Liver (tissue), 9 donors: ENCODE results near the gene C11orf86. TPM values are rescaled to one million over a fixed set of nuclear protein-coding genes. Genes with fewer than 3 reads are reported as not detected.

Source experiments
- DNase-seq: peaks from one replicate; pipeline ENCODE4 v3.0.0-alpha.2; 2017; ENCODE audit warnings: low spot score
- H3K27ac ChIP-seq, 2 donors: one replicate each; pipeline ENCODE4 v1.7.0; 2013; ENCODE audit warnings: inconsistent platforms in 2 of 2, low read length in 2 of 2, control low read depth in 1 of 2, low read depth in 1 of 2, mild to moderate bottlenecking in 1 of 2
- H3K27me3 ChIP-seq, 4 donors: one replicate each; pipeline versions ENCODE4 v1.6.1 to v1.7.0; 2013; ENCODE audit warnings: low read length in 3 of 4, inconsistent platforms in 1 of 4, mild to moderate bottlenecking in 1 of 4, moderate library complexity in 1 of 4; ENCODE audit not compliant: control insufficient read depth in 4 of 4, insufficient read depth in 4 of 4
- H3K36me3 ChIP-seq, 4 donors: one replicate each; pipeline versions ENCODE4 v1.6.1 to v1.7.0; 2013; ENCODE audit warnings: low read length in 3 of 4, mild to moderate bottlenecking in 3 of 4, low read depth in 1 of 4, moderate library complexity in 1 of 4; ENCODE audit not compliant: control insufficient read depth in 4 of 4, insufficient read depth in 3 of 4
- H3K4me1 ChIP-seq, 4 donors: one replicate each; pipeline versions ENCODE4 v1.6.1 to v1.7.0; 2013; ENCODE audit warnings: low read length in 3 of 4, mild to moderate bottlenecking in 3 of 4, moderate library complexity in 1 of 4; ENCODE audit not compliant: control insufficient read depth in 4 of 4, insufficient read depth in 4 of 4
- H3K4me3 ChIP-seq, 3 donors: one replicate each; pipeline versions ENCODE4 v1.6.1 to v1.7.0; 2013; ENCODE audit warnings: low read length in 3 of 3, control low read depth in 1 of 3, low read depth in 1 of 3, mild to moderate bottlenecking in 1 of 3
- H3K9ac ChIP-seq, 2 donors: one replicate each; pipeline ENCODE4 v1.7.0; 2013; ENCODE audit warnings: low read length in 2 of 2, mild to moderate bottlenecking in 2 of 2, moderate library complexity in 2 of 2, control low read depth in 1 of 2, low read depth in 1 of 2
- H3K9me3 ChIP-seq, 4 donors: one replicate each; pipeline versions ENCODE4 v1.6.1 to v1.7.0; 2013; ENCODE audit warnings: low read length in 3 of 4; ENCODE audit not compliant: control insufficient read depth in 4 of 4
- EGR1 ChIP-seq, 2 donors: IDR thresholded peaks; 2 replicates each; pipeline ENCODE4 v1.6.1; 2016 to 2018; ENCODE audit warnings: antibody characterized with exemption in 2 of 2, low read depth in 2 of 2
- FOXA1 ChIP-seq: IDR thresholded peaks from 2 replicates; pipeline ENCODE4 v1.6.1; 2016; ENCODE audit warnings: antibody characterized with exemption
- FOXA2 ChIP-seq: IDR thresholded peaks from 2 replicates; pipeline ENCODE4 v1.6.1; 2016; ENCODE audit warnings: antibody characterized with exemption
- GABPA ChIP-seq, 2 donors: IDR thresholded peaks in 1 of 2; conservative IDR thresholded peaks in 1 of 2; 2 replicates each; pipeline ENCODE4 v1.6.1; 2016; ENCODE audit warnings: antibody characterized with exemption in 2 of 2, mild to moderate bottlenecking in 1 of 2, moderate library complexity in 1 of 2
- HNF4A ChIP-seq, 2 donors: conservative IDR thresholded peaks; 2 replicates each; pipeline ENCODE4 v1.6.1; 2016; ENCODE audit warnings: antibody characterized with exemption in 2 of 2, mild to moderate bottlenecking in 2 of 2
- HNF4G ChIP-seq: IDR thresholded peaks from 2 replicates; pipeline ENCODE4 v1.6.1; 2016; ENCODE audit warnings: antibody characterized with exemption
- JUND ChIP-seq, 2 donors: IDR thresholded peaks; 2 replicates each; pipeline ENCODE4 v1.6.1; 2016; ENCODE audit warnings: antibody characterized with exemption in 2 of 2
- MAX ChIP-seq: IDR thresholded peaks from 2 replicates; pipeline ENCODE4 v1.6.1; 2016; ENCODE audit warnings: antibody characterized with exemption
- NR2F2 ChIP-seq: IDR thresholded peaks from 2 replicates; pipeline ENCODE4 v1.6.1; 2016; ENCODE audit warnings: antibody characterized with exemption
- RAD21 ChIP-seq, 2 donors: IDR thresholded peaks; 2 replicates each; pipeline ENCODE4 v1.6.1; 2016; ENCODE audit warnings: antibody characterized with exemption in 2 of 2, mild to moderate bottlenecking in 2 of 2
- RXRA ChIP-seq, 2 donors: IDR thresholded peaks; 2 replicates each; pipeline ENCODE4 v1.6.1; 2017 to 2018; ENCODE audit warnings: antibody characterized with exemption in 2 of 2, mild to moderate bottlenecking in 1 of 2
- SP1 ChIP-seq: IDR thresholded peaks from 2 replicates; pipeline ENCODE4 v1.6.1; 2018; ENCODE audit warnings: antibody characterized with exemption, mild to moderate bottlenecking
- TAF1 ChIP-seq: conservative IDR thresholded peaks from 2 replicates; pipeline ENCODE4 v1.6.1; 2016; ENCODE audit warnings: antibody characterized with exemption, mild to moderate bottlenecking
- YY1 ChIP-seq: IDR thresholded peaks from 2 replicates; pipeline ENCODE4 v1.6.1; 2016; ENCODE audit warnings: antibody characterized with exemption, mild to moderate bottlenecking
- ZBTB33 ChIP-seq: IDR thresholded peaks from 2 replicates; pipeline ENCODE4 v1.6.1; 2016; ENCODE audit warnings: antibody characterized with exemption
- WGBS: extraction: QIAGEN DNeasy Blood & Tissue Kit; methylation state at CpG from one replicate; pipeline ENCODE4 v1.1.7; 2013; 5-methylcytosine and 5-hydroxymethylcytosine counted together
- polyA plus RNA-seq, 2 donors: library from polyadenylated mRNA; stranded (reverse) in 1 of 2; unstranded in 1 of 2; fragments of 200-250 nt in 1 of 2; fragments of >200 nt in 1 of 2; fragmentation: Nextera tagmentation in 1 of 2; extraction: Ambion mirVana in 1 of 2; gene quantifications; one replicate each; pipeline versions ENCODE4 v1.2.1 to v1.2.3, GENCODE V29; 2013 to 2015
- total RNA-seq, 2 donors: library from RNA; depleted of rRNA; stranded (reverse); fragments of >200 nt; gene quantifications; one replicate each; pipeline ENCODE4 v1.2.3, GENCODE V29; 2014
- TF ChIP-seq, protein P1 (sequence below): fragments of 150-350 bp; IDR thresholded peaks from 2 replicates; pipeline ENCODE4 v1.5.1; 2017; ENCODE audit warnings: improper control_type of control experiment, low read depth, low read length; ENCODE audit not compliant: missing input control
- TF ChIP-seq, protein P2 (sequence below): IDR thresholded peaks from 2 replicates; pipeline ENCODE4 v1.6.1; 2016; ENCODE audit warnings: antibody characterized with exemption
- donor health status: healthy.
- donor health status: healthy.
- donor health status: healthy.
- donor health status: healthy.
- donor health status: healthy.

Gene C11orf86
- total and polyA plus RNA-seq, 4 donors = 0.18 TPM; not detected in 3

DNA sequence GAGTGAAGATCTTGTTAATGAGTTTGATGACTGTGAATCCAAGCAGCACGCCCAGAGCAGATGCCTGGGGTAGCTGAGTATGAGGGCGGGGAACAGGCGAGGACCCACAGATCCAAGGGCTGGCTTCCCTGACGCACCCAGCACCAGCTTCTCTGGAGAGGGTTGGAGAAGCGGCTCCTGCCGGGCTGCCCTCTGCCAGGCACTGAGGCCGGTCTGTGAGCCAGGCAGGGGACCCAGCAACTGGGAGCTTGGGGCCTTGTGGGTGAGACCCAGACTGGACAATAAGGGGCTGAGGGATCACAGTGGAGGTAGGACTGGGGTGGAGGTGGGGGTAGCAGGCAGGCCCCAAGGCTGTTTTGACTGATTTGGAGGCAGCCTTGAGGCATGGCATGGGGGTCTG lies 39.2 kb downstream of the C11orf86 start:
- TF ChIP-seq MAX (no peak), RXRA (IDR thresholded peaks at IDR 0.05) (no peak), FOXA2 (no peak), GABPA (IDR thresholded peaks at IDR 0.05 in 1 of 2, conservative IDR thresholded peaks at IDR 0.05 in 1 of 2) (no peak), NR2F2 (no peak), TAF1 (no peak)
- WGBS = 97% methylated on average over 7 of the region's 7 CpGs
- H3K4me1 ChIP-seq = peaks cover 0 to 4% (median 1%) of the 10 kb centered on the region in 4 donors
- H3K9me3 ChIP-seq = no peaks in the 10 kb centered on the region
- H3K27ac ChIP-seq = no peak overlapping the region
- no peak overlapping the region for H3K9ac ChIP-seq
- no peaks in the 10 kb centered on the region for H3K27me3 ChIP-seq
- no peaks in the 10 kb centered on the region for H3K36me3 ChIP-seq
- no peak for DNase-seq
- no peak overlapping the region for H3K4me3 ChIP-seq

- Histone ChIP-seq H3K27ac (no peak overlapping the region), H3K27me3 (no peaks in the 10 kb centered on the region), H3K4me1 (peaks cover 0 to 2% (median under 1%) of the 10 kb centered on the region in 4 donors), H3K4me3 (no peak overlapping the region), H3K9me3 (no peaks in the 10 kb centered on the region), H3K9ac (no peak overlapping the region), H3K36me3 (no peaks in the 10 kb centered on the region)
- DNase-seq = no peak
- 95% methylated on average over 8 of the region's 8 CpGs for WGBS
- no peak for TF ChIP-seq TAF1
- no peak for TF ChIP-seq YY1
- TF ChIP-seq, protein P1, sequence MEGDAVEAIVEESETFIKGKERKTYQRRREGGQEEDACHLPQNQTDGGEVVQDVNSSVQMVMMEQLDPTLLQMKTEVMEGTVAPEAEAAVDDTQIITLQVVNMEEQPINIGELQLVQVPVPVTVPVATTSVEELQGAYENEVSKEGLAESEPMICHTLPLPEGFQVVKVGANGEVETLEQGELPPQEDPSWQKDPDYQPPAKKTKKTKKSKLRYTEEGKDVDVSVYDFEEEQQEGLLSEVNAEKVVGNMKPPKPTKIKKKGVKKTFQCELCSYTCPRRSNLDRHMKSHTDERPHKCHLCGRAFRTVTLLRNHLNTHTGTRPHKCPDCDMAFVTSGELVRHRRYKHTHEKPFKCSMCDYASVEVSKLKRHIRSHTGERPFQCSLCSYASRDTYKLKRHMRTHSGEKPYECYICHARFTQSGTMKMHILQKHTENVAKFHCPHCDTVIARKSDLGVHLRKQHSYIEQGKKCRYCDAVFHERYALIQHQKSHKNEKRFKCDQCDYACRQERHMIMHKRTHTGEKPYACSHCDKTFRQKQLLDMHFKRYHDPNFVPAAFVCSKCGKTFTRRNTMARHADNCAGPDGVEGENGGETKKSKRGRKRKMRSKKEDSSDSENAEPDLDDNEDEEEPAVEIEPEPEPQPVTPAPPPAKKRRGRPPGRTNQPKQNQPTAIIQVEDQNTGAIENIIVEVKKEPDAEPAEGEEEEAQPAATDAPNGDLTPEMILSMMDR = no peak
- no peak for TF ChIP-seq ZBTB33
- TF ChIP-seq HNF4G = no peak
- TF ChIP-seq RAD21 (IDR thresholded peaks at IDR 0.05) = no peak
- no peak for TF ChIP-seq GABPA (IDR thresholded peaks at IDR 0.05 in 1 of 2, conservative IDR thresholded peaks at IDR 0.05 in 1 of 2)
- no peak for TF ChIP-seq FOXA2
These were observed 39.9 kb downstream of the C11orf86 start for GRCh38 chr11:67015048-67015447.

DNA sequence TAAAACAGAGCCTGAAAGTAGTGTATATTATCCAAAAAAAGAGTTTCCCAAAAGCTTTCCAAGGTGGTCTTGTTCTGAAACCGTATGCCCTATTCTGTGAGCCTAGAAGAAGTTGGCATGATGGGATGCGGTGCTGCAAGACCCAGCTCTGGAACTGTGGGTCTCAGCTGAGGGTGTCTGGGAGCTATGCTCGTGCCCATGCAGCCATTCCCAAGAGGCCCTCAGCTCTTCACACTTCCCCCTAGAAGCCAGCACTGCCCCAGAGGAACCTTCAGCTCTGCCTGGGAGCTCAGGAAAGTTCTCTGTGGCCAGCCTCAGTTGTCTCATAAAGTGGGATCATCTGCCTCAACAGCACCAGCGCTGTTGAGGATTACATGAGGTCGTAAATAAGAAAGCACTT lies 41.4 kb downstream of the C11orf86 start:
- no peak for DNase-seq
- Histone ChIP-seq H3K9me3 (no peaks in the 10 kb centered on the region), H3K4me3 (no peak overlapping the region), H3K9ac (no peak overlapping the region), H3K27ac (no peak overlapping the region), H3K4me1 (no peaks in the 10 kb centered on the region), H3K36me3 (no peaks in the 10 kb centered on the region), H3K27me3 (no peaks in the 10 kb centered on the region)
- WGBS = 91% methylated on average over 5 of the region's 5 CpGs
- TF ChIP-seq FOXA2 (no peak), SP1 (no peak), RXRA (IDR thresholded peaks at IDR 0.05) (no peak), HNF4A (conservative IDR thresholded peaks at IDR 0.05) (no peak), JUND (IDR thresholded peaks at IDR 0.05) (no peak), EGR1 (IDR thresholded peaks at IDR 0.05; ENCODE audit: low read depth in 2 of 2) (no peak), TAF1 (no peak), ZBTB33 (no peak), FOXA1 (no peak), YY1 (no peak), HNF4G (no peak), RAD21 (IDR thresholded peaks at IDR 0.05) (no peak)
- TF ChIP-seq, protein P1 = no peak
- TF ChIP-seq, protein P2, sequence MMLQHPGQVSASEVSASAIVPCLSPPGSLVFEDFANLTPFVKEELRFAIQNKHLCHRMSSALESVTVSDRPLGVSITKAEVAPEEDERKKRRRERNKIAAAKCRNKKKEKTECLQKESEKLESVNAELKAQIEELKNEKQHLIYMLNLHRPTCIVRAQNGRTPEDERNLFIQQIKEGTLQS = no peak
